Measurements from ENCODE around the gene KIFBP. TPM values are rescaled to one million over a fixed set of nuclear protein-coding genes. Genes with fewer than 3 reads are reported as not detected.
"Not testable (repeated sequence)": the region's sequence is repeated elsewhere in the genome, so short reads cannot be mapped to it uniquely, and the experiment has no call there.

The KIFBP gene
- total RNA-seq = 10 to 100 TPM; 13.8 to 15.1 TPM

DNA sequence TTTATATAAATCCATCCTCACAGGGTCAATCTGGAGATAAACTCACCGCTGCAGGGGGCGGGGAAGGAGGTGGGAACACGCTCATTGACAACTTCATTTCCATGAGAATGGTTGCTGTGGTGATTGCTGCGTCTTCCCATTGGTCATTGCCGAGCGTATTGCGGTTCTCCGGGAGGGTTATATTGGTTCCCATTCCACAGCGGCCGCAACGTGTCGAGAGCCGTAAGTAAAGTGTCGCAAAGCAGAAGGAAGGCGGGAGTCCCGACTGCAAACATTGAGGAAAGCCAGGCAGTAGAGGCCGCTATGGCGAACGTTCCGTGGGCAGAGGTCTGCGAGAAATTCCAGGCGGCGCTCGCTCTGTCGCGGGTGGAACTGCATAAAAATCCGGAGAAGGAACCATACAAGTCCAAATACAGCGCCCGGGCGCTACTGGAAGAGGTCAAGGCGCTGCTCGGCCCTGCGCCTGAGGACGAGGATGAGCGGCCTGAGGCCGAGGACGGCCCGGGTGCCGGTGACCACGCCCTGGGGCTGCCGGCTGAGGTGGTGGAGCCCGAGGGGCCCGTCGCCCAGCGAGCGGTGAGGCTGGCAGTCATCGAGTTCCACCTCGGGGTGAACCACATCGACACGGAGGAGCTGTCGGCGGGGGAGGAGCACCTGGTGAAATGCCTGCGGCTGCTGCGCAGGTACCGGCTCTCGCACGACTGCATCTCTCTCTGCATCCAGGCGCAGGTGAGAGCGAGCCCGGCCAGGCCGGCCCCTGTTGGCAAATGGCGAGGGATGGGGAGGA is at the start of gene KIFBP:
Gene KIFBP, plus strand, starts transcription at position 274 of the 787 bp plus-strand sequence. Its CDS starts 30 bp downstream, at position 304.
- no peaks in the 10 kb centered on the region for H3K27me3 Mint-ChIP-seq
- peak; percentile 91 for DNase-seq
- H3K4me3 Mint-ChIP-seq = peak within 1 kb of the TSS; percentile 96
- CTCF ChIA-PET = interaction anchor here (1.2 to 1.8 kb wide), 7 partner anchors 16 to 232 kb away, joined by 3 to 10 read pairs (median 4); partner anchors contain the start of genes HKDC1 and SRGN
- H3K4me1 Mint-ChIP-seq = peaks cover 48% of the 10 kb centered on the region
- peak within 1 kb of the TSS; percentile 96 for H3K27ac Mint-ChIP-seq
- POLR2A ChIA-PET = no interaction called here
- peaks cover 24% of the 10 kb centered on the region for H3K36me3 Mint-ChIP-seq (ENCODE audit: low read depth)
- H3K9me3 Mint-ChIP-seq = no peaks in the 10 kb centered on the region

DNA sequence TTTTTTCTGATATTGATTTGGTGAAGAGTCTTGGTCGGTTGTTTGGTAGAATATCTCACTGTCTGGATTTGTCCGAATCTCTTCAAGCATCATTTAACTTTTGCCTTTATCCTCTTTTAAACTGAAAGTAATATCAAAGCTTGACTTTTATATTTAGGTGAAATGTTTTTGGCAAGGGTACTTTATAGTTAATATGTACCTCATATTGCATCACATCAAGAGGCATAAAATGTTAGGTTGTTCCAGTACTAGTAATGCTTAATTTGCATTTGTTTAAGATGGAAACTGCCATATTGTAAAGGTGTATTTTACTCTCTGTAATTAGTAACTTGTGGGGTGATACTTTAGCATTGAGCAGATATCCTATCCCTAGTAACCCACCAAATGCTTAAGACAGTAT is 49.7 kb upstream of the KIFBP start:
- H3K27ac Mint-ChIP-seq = no peak overlapping the region

DNA sequence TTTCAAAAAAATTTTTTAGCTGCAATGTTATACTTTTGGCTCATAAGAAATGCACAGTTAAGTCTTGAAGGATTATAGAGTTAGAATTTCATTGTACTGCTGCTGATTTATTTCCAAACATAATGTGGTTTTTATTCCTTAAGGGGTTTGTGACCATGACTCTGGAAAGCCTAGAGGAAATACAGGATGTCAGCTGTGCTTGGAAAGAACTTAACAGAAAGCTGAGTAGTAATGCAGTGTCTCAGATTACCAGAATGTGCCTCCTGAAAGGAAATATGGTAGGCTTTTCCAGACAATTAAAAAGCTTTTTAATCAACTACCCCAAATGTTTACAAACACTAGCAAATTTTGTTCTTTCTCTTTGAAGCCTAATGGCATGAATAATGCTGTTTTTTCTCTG is 47.7 kb upstream of the KIFBP start:
- CTCF ChIA-PET = interaction anchor here (1.1 to 2.5 kb wide), 3 partner anchors 13 to 15 kb away, joined by 3 to 9 read pairs (median 4); partner anchors contain the start of gene DDX21
- H3K4me3 Mint-ChIP-seq, DNase-seq, H3K27ac Mint-ChIP-seq, H3K9me3 Mint-ChIP-seq, POLR2A ChIA-PET, H3K27me3 Mint-ChIP-seq, H3K4me1 Mint-ChIP-seq: not testable (repeated sequence)
- H3K36me3 Mint-ChIP-seq (ENCODE audit: low read depth) = peaks cover 30% of the 10 kb centered on the region

More for the DNA sequence above, 49.7 kb upstream of the KIFBP start:
- DNase-seq = no peak
- ChIA-PET CTCF (interaction anchor here (2.5 kb wide), 1 partner anchor 17 kb away, joined by 9 read pairs; the partner anchor contains the start of gene DDX21), POLR2A (no interaction called here)
- no peaks in the 10 kb centered on the region for H3K9me3 Mint-ChIP-seq
- no peaks in the 10 kb centered on the region for H3K27me3 Mint-ChIP-seq
- H3K4me3 Mint-ChIP-seq = no peak overlapping the region
- peaks cover 5% of the 10 kb centered on the region for H3K4me1 Mint-ChIP-seq
- peaks cover 26% of the 10 kb centered on the region for H3K36me3 Mint-ChIP-seq (ENCODE audit: low read depth)

GRCh38 chr10:68950598-68950997 is 38.0 kb upstream of the KIFBP start:
- Mint-ChIP-seq H3K27me3 (no peaks in the 10 kb centered on the region), H3K27ac (no peak overlapping the region), H3K36me3 (ENCODE audit: low read depth) (peaks cover 24% of the 10 kb centered on the region), H3K4me1 (peaks cover 7% of the 10 kb centered on the region), H3K4me3 (no peak overlapping the region), H3K9me3 (no peaks in the 10 kb centered on the region)
- ChIA-PET POLR2A (no interaction called here), CTCF (interaction anchor here (1.1 to 1.3 kb wide), 2 partner anchors 8 to 37 kb away, joined by 4 to 6 read pairs; no protein-coding TSS in a partner anchor)
- DNase-seq = no peak

DNA sequence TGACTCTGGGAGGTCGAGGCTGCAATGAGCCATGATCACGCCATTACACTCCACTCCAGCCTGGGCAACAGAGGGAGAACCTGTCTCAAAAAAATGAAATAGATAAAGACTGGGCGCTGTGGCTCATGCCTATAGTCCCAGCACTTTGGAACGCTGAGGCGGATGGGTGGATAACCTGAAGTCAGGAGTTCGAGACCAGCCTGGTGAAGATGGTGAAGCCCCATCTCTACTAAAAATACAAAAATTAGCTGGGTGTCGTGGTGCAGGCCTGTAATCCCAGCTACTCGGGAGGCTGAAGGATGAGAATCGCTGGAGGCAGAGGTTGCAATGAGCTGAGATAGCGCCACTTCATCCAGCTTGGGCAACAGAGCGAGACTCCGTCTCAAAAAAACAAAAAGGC is 33.7 kb upstream of the KIFBP start:
- Mint-ChIP-seq H3K27ac (peak overlapping the region; percentile 100), H3K27me3 (no peaks in the 10 kb centered on the region), H3K4me3 (peak overlapping the region; percentile 65), H3K9me3 (no peaks in the 10 kb centered on the region), H3K4me1 (peaks cover 31% of the 10 kb centered on the region), H3K36me3 (ENCODE audit: low read depth) (peaks cover 30% of the 10 kb centered on the region)
- POLR2A ChIA-PET = interaction anchor here (1.0 kb wide), 1 partner anchor 172 kb away, joined by 3 read pairs; no protein-coding TSS in a partner anchor
- no peak for DNase-seq
- CTCF ChIA-PET = interaction anchor here (0.6 to 1.5 kb wide), 12 partner anchors 9 to 245 kb away, joined by 3 to 5 read pairs (median 3); no protein-coding TSS in a partner anchor

DNA sequence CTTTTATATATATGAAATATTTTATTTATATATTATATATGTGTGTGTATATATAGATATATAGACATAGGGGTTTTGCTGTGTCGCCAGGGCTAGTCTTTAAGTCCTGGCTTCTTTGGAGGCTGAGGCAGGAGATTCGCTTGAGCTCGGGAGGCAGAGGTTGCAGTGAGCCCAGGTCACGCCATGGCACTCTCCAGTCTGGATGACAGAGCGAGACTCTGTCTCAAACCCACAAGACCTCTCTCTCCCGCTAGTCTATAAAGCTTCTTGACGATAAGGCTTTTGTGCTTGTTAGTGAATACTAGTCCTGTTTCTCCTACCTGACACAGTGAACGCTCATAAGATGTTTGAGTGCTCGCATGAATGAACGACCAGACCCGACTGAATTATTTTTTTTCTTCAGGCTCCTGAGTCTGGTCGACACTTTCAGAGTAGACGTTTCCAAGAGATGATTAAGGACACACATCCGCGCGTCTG is 33.2 kb upstream of the KIFBP start:
- POLR2A ChIA-PET = interaction anchor here (0.6 to 1.0 kb wide), 2 partner anchors 20 to 171 kb away, joined by 3 read pairs; no protein-coding TSS in a partner anchor
- Mint-ChIP-seq H3K36me3 (ENCODE audit: low read depth) (peaks cover 32% of the 10 kb centered on the region), H3K27ac (peak overlapping the region; percentile 100), H3K27me3 (no peaks in the 10 kb centered on the region), H3K9me3 (no peaks in the 10 kb centered on the region), H3K4me3 (peak overlapping the region; percentile 99), H3K4me1 (peaks cover 34% of the 10 kb centered on the region)
- DNase-seq = no peak
- CTCF ChIA-PET = interaction anchor here (0.6 to 1.5 kb wide), 16 partner anchors 8 to 245 kb away, joined by 3 to 5 read pairs (median 3); no protein-coding TSS in a partner anchor

DNA sequence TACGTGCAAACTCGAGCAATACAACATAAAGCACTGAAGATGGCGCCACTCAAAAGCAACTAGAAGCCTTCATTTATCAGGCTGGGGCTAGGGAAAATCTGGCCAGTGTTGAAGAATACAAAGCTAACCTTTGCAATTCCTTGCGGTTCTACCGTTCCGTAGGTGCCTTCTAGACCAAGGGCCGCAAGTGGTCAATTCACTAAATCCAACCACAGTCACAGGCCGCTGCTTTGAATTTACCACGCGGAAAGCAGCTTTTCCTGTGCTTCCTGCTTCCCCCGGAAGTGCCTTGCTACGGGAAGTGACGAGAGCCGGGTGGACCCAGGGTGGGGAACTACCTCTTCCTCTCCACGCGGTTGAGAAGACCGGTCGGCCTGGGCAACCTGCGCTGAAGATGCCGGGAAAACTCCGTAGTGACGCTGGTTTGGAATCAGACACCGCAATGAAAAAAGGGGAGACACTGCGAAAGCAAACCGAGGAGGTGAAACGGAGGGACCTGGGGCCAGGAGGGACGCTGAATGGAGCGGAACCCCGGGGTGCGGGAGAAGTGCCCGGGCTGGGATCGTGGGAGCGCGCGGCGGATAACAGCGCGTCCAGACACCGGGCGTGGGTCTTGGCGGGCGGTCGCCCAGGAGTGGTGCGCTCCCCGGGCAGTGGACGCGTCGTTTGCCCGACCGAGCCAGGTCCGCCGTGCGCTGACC is 32.6 kb upstream of the KIFBP start, which contains the start of gene DDX21:
Gene DDX21, plus strand, starts transcription at position 339 of the 701 bp plus-strand sequence. Its CDS starts 56 bp downstream, at position 395.
- CTCF ChIA-PET = interaction anchor here (0.5 to 1.6 kb wide), 14 partner anchors 9 to 452 kb away, joined by 3 to 9 read pairs (median 4); no protein-coding TSS in a partner anchor
- peaks cover 37% of the 10 kb centered on the region for H3K4me1 Mint-ChIP-seq
- peak; percentile 94 for DNase-seq
- H3K9me3 Mint-ChIP-seq = no peaks in the 10 kb centered on the region
- peaks cover 35% of the 10 kb centered on the region for H3K36me3 Mint-ChIP-seq (ENCODE audit: low read depth)
- H3K4me3 Mint-ChIP-seq = peak within 1 kb of the TSS; percentile 99
- POLR2A ChIA-PET = interaction anchor here (0.6 to 1.0 kb wide), 2 partner anchors 21 to 170 kb away, joined by 3 read pairs; no protein-coding TSS in a partner anchor
- no peaks in the 10 kb centered on the region for H3K27me3 Mint-ChIP-seq
- peak within 1 kb of the TSS; percentile 100 for H3K27ac Mint-ChIP-seq

GRCh38 chr10:68957284-68957615 is 31.4 kb upstream of the KIFBP start:
- peak overlapping the region; percentile 100 for H3K27ac Mint-ChIP-seq
- H3K36me3 Mint-ChIP-seq (ENCODE audit: low read depth) = peaks cover 45% of the 10 kb centered on the region
- peak overlapping the region; percentile 99 for H3K4me3 Mint-ChIP-seq
- no peaks in the 10 kb centered on the region for H3K9me3 Mint-ChIP-seq
- no peak for DNase-seq
- POLR2A ChIA-PET = no interaction called here
- peaks cover 47% of the 10 kb centered on the region for H3K4me1 Mint-ChIP-seq
- no peaks in the 10 kb centered on the region for H3K27me3 Mint-ChIP-seq
- CTCF ChIA-PET = interaction anchor here (1.0 to 1.6 kb wide), 3 partner anchors 13 to 451 kb away, joined by 3 to 6 read pairs (median 3); no protein-coding TSS in a partner anchor

DNA sequence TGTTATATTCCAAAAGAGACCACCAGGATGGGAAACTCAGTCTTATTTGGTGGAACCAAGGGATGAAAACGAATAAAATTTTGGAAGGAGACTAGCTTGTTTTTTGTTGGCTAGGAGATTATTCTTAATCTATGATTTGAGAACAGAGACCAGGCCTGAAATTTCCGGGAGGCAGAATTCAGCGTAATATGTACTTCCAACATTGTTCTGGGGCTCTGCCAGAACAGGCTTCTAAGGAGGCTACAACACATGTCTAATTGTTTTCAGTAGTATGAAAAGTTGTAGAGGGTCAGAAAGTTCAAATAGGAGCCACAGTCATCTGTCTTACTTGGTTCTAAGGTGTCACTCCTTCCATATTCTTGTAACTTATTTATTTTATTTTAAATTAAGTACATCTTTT is 30.9 kb upstream of the KIFBP start:
- Mint-ChIP-seq H3K4me3 (peak overlapping the region; percentile 99), H3K9me3 (no peaks in the 10 kb centered on the region), H3K27me3 (no peaks in the 10 kb centered on the region), H3K4me1 (peaks cover 48% of the 10 kb centered on the region), H3K27ac (peak overlapping the region; percentile 100), H3K36me3 (ENCODE audit: low read depth) (peaks cover 45% of the 10 kb centered on the region)
- ChIA-PET POLR2A (no interaction called here), CTCF (interaction anchor here (1.0 kb wide), 1 partner anchor 13 kb away, joined by 3 read pairs; no protein-coding TSS in a partner anchor)
- no peak for DNase-seq

- POLR2A ChIA-PET = no interaction called here
- no peak for DNase-seq
- peaks cover 61% of the 10 kb centered on the region for H3K36me3 Mint-ChIP-seq (ENCODE audit: low read depth)
- peak overlapping the region; percentile 10 for H3K27ac Mint-ChIP-seq
- peaks cover 46% of the 10 kb centered on the region for H3K4me1 Mint-ChIP-seq
- no peaks in the 10 kb centered on the region for H3K9me3 Mint-ChIP-seq
- CTCF ChIA-PET = interaction anchor here (0.6 to 1.3 kb wide), 3 partner anchors 8 to 39 kb away, joined by 3 to 7 read pairs (median 3); no protein-coding TSS in a partner anchor
- peak overlapping the region; percentile 14 for H3K4me3 Mint-ChIP-seq
- H3K27me3 Mint-ChIP-seq = no peaks in the 10 kb centered on the region
Measured at GRCh38 chr10:68959695-68960527, 28.7 kb upstream of the KIFBP start.

GRCh38 chr10:68963151-68963550 is 25.5 kb upstream of the KIFBP start:
- ChIA-PET CTCF (no interaction called here), POLR2A (no interaction called here)
- peaks cover 38% of the 10 kb centered on the region for H3K4me1 Mint-ChIP-seq
- no peak overlapping the region for H3K4me3 Mint-ChIP-seq
- no peaks in the 10 kb centered on the region for H3K9me3 Mint-ChIP-seq
- H3K36me3 Mint-ChIP-seq (ENCODE audit: low read depth) = peaks cover 73% of the 10 kb centered on the region
- H3K27ac Mint-ChIP-seq = no peak overlapping the region
- DNase-seq = no peak
- H3K27me3 Mint-ChIP-seq = no peaks in the 10 kb centered on the region

GRCh38 chr10:68973975-68974374 is 14.6 kb upstream of the KIFBP start:
- H3K9me3 Mint-ChIP-seq = no peaks in the 10 kb centered on the region
- POLR2A ChIA-PET = no interaction called here
- CTCF ChIA-PET = interaction anchor here (1.0 kb wide), 1 partner anchor 32 kb away, joined by 3 read pairs; no protein-coding TSS in a partner anchor
- no peak overlapping the region for H3K27ac Mint-ChIP-seq
- H3K36me3 Mint-ChIP-seq (ENCODE audit: low read depth) = peaks cover 65% of the 10 kb centered on the region
- peaks cover 23% of the 10 kb centered on the region for H3K4me1 Mint-ChIP-seq
- no peak overlapping the region for H3K4me3 Mint-ChIP-seq
- no peaks in the 10 kb centered on the region for H3K27me3 Mint-ChIP-seq
- DNase-seq = no peak
